ENCODE measurements around the gene RESP18.

RESP18 gene

DNA sequence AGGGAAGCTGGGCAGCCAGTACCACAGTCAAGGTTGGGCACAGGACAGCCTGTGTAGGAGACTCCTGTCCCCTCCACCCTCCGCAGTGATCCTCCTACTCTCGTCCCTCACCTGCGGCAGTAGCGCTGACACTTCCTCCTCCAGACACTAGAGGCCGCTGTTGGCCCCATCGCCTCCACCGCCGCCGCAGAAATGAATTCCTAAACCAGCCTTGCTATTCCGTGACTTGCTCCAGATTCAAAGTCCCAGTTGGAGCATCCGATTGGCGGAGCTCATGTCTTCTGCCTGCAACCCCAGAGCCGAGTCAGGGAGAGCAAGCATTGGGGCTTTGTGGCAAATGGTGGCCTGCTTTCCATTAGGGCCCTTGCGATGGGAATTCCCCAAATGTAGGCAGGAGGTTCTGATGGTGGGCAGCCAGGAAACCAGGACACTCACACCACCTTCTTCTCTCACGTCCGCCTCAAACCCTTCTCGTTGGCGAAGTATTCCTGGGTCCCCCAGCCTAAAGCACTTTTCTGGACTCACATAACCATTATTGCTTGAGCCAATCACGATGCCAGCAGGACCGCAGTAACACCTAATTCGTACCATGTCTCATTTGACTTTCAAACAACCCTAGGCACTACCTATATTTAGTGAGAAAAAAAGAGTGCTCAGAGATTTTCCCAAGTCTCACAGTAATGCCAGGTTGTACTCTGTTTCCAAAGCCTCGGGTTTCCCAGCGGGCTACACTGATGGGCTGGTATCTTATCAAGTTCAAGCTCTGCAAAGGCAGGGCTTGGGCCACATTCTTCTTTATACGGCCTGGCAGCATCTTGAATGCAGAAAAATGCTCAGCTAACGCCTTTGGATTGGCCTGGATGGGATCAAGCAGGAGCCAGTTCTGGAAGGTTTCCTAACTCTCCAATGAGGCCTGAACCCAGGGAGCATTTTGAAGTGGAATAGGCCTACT lies 54.6 kb downstream of the RESP18 start:
- peak; percentile 78 for DNase-seq (ENCODE audit: low spot score)

Measured in AG08396 (cell line).